Duodenal mucosa (tissue), 2 donors: Measurements from ENCODE around the gene MYD88.
A peak's percentile ranks its signal among the peaks of the same experiment; 100 is the strongest.

Experiments
- H3K27ac ChIP-seq: one replicate; pipeline ENCODE4 v1.7.0; 2013; ENCODE audit warnings: low read depth, low read length
- H3K27me3 ChIP-seq, 2 donors: one replicate each; pipeline ENCODE4 v1.7.0; 2013; ENCODE audit warnings: low read length in 2 of 2, control low read depth in 1 of 2; ENCODE audit not compliant: insufficient read depth in 2 of 2, control insufficient read depth in 1 of 2
- H3K36me3 ChIP-seq, 2 donors: one replicate each; pipeline ENCODE4 v1.7.0; 2013; ENCODE audit warnings: low read length in 2 of 2, control low read depth in 1 of 2; ENCODE audit not compliant: insufficient read depth in 2 of 2, control insufficient read depth in 1 of 2
- H3K4me1 ChIP-seq, 2 donors: one replicate each; pipeline ENCODE4 v1.7.0; 2013; ENCODE audit warnings: low read length in 2 of 2, control low read depth in 1 of 2; ENCODE audit not compliant: insufficient read depth in 2 of 2, control insufficient read depth in 1 of 2
- H3K4me3 ChIP-seq, 2 donors: one replicate each; pipeline ENCODE4 v1.7.0; 2013; ENCODE audit warnings: low read length in 2 of 2, low read depth in 1 of 2
- H3K9ac ChIP-seq, 2 donors: one replicate each; pipeline ENCODE4 v1.7.0; 2013; ENCODE audit warnings: low read length in 2 of 2, low read depth in 1 of 2
- H3K9me3 ChIP-seq, 2 donors: one replicate each; pipeline ENCODE4 v1.7.0; 2013; ENCODE audit warnings: low read length in 2 of 2, control low read depth in 1 of 2; ENCODE audit not compliant: control insufficient read depth in 1 of 2

MYD88 gene

DNA sequence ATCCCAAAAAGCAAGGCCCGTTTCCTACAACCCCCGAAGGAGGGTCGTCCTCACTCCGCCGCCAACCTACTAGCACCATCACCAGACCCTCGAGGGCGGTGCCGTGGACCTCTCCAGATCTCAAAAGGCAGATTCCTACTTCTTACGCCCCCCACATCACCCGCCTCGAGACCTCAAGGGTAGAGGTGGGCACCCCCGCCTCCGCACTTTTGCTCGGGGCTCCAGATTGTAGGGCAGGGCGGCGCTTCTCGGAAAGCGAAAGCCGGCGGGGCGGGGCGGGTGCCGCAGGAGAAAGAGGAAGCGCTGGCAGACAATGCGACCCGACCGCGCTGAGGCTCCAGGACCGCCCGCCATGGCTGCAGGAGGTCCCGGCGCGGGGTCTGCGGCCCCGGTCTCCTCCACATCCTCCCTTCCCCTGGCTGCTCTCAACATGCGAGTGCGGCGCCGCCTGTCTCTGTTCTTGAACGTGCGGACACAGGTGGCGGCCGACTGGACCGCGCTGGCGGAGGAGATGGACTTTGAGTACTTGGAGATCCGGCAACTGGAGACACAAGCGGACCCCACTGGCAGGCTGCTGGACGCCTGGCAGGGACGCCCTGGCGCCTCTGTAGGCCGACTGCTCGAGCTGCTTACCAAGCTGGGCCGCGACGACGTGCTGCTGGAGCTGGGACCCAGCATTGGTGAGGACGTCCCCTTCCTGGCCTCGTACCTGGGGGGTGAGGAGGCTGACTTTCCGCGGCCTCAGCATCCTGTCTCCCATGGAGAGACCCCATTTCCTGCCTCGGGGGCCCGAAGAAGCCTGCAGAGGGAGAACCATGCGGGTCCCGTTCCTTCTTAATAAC, at the start of gene MYD88:
Gene MYD88 (plus strand): TSS at position 313 of the 842 bp plus-strand sequence. CDS start 40 bp downstream, at position 353.
- Histone ChIP-seq H3K27ac (peak within 1 kb of the TSS; percentile 92), H3K4me3 (peak within 1 kb of the TSS; percentile 95), H3K4me1 (peaks cover 37 to 48% of the 10 kb centered on the region in 2 donors), H3K27me3 (no peaks in the 10 kb centered on the region), H3K9me3 (no peaks in the 10 kb centered on the region), H3K36me3 (peaks cover 19 to 31% of the 10 kb centered on the region in 2 donors), H3K9ac (peak within 1 kb of the TSS; percentile 90 to 98)

DNA sequence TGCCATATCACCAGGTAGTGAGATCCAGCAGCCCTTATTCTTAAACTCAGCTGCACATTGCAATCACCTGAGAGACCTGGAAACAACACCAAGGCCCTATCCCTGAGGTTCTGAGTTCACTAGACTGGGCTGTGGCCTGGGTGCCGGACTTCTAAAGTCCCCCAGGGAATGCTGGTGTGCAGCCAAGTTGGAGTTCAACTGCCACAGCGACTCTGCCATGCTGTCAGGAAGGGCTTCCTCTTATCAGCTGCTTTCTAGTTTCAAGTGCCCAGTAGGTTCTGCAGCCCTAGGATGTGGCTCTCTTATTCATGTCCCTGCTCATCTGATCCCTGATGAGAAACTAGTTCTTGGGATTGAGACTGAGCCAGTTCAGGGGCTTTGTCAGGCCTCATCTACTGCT, 49.3 kb upstream of the MYD88 start:
- Histone ChIP-seq H3K9me3 (peaks cover 0 to 4% of the 10 kb centered on the region in 2 donors), H3K4me1 (no peaks in the 10 kb centered on the region), H3K36me3 (no peaks in the 10 kb centered on the region), H3K27ac (no peak overlapping the region), H3K4me3 (no peak overlapping the region), H3K9ac (no peak overlapping the region), H3K27me3 (no peaks in the 10 kb centered on the region)

- Histone ChIP-seq H3K9me3 (no peaks in the 10 kb centered on the region), H3K4me1 (no peaks in the 10 kb centered on the region), H3K4me3 (no peak overlapping the region), H3K27ac (no peak overlapping the region), H3K27me3 (no peaks in the 10 kb centered on the region), H3K9ac (no peak overlapping the region), H3K36me3 (no peaks in the 10 kb centered on the region)
These were observed 48.0 kb upstream of the MYD88 start for GRCh38 chr3:38090453-38090852.

- Histone ChIP-seq H3K27me3 (peaks cover 0 to 3% of the 10 kb centered on the region in 2 donors), H3K27ac (no peak overlapping the region), H3K9me3 (no peaks in the 10 kb centered on the region), H3K4me1 (no peaks in the 10 kb centered on the region), H3K9ac (no peak overlapping the region), H3K36me3 (no peaks in the 10 kb centered on the region), H3K4me3 (no peak overlapping the region)
These were observed 43.5 kb upstream of the MYD88 start for GRCh38 chr3:38094999-38095398.

- Histone ChIP-seq H3K4me1 (no peaks in the 10 kb centered on the region), H3K9ac (no peak overlapping the region)
These were observed 42.6 kb upstream of the MYD88 start for GRCh38 chr3:38095669-38096483.

DNA sequence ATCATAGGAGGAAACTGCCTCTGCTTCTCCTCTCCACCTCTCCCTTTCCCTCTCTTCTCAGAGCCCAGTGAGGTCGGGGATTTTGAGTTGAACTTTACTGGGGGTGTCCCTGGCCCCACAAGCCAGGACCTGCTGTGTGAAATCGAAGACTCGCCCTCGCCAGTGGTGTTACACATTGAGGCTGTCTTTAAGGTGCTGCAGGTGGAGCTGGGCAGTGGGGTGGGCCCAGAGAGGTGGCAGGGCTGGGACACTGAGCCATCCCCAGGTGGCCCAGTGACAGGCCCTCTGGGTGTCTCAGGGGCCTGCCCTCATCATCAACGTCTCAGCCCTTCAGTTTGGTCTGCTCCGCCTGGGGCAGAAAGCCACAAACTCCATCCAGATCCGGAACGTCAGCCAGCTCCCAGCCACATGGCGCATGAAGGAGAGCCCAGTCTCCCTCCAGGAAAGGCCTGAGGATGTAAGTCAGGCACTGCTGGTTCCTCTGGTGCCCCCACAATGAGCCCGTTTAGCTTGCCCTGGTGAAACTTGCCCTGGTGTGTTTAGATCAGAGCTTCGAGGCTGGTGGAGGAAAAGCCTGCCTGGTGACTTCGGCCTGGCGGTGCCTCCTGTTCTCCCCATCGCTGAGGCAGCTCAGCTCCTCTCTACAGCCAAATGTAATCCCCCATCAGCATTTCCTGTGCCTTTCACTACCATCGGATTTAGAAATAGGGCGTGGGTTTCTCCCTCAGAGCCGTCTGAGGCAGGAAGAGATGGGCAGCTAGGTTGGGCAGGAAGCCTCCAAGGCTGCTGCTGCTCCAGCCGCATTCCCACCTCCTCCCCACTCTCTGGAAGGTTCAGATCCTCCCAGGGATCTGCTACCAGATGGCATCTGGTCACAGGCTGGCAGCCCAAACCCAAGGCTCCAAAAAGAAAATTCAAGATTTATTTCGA, 40.8 kb upstream of the MYD88 start:
- Histone ChIP-seq H3K27ac (no peak overlapping the region), H3K4me3 (no peak overlapping the region), H3K27me3 (peaks cover 0 to 3% of the 10 kb centered on the region in 2 donors), H3K36me3 (no peaks in the 10 kb centered on the region), H3K4me1 (no peaks in the 10 kb centered on the region), H3K9ac (no peak overlapping the region), H3K9me3 (no peaks in the 10 kb centered on the region)

More at GRCh38 chr3:38095669-38096483, 42.6 kb upstream of the MYD88 start:
- Histone ChIP-seq H3K4me3 (no peak overlapping the region), H3K27me3 (peaks cover 0 to 3% of the 10 kb centered on the region in 2 donors), H3K36me3 (no peaks in the 10 kb centered on the region), H3K9me3 (no peaks in the 10 kb centered on the region), H3K27ac (no peak overlapping the region)

DNA sequence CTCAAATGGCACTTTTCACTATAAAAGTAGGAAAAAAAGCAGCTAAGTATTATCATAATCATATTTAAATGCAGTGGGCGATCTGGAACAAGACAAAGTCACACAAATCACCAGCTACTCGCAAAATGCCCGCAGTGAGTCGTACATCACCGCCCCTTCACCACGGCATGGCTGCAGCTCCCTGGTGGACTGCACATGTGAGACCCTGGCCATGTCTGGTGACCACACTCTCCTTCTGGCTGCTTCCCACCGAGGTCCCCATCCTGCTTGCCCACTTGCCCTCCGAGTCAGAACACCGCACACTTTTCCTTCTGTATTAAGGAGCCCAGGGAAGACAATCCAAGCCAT, 40.1 kb upstream of the MYD88 start:
- H3K4me3 ChIP-seq, result no peak overlapping the region
- peaks cover 0 to 3% of the 10 kb centered on the region in 2 donors for H3K27me3 ChIP-seq
- no peaks in the 10 kb centered on the region for H3K9me3 ChIP-seq
- H3K36me3 ChIP-seq, result no peaks in the 10 kb centered on the region
- no peak overlapping the region for H3K9ac ChIP-seq
- H3K27ac ChIP-seq, result no peak overlapping the region
- H3K4me1 ChIP-seq, result no peaks in the 10 kb centered on the region

DNA sequence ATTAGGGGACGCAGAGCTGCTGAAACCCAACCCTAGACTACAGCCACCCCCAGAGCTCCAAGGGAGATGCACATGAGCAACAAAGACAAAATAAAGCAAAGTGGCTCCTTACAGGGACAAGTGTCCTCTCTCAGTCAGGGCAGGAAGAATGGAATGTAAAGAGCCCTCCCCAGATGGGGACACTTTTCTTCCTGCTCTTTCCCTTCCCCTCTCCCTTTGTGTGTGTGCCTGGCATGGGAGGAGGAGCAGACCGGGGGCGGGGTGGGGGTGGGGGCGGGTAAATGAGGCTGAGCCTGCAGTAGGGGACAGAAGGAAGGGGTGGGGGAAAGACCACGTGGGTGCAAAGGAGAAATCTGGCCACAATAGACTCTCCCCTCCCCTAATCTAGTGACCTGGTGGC, 38.9 kb upstream of the MYD88 start:
- Histone ChIP-seq H3K27me3 (peaks cover 0 to 3% of the 10 kb centered on the region in 2 donors), H3K9me3 (no peaks in the 10 kb centered on the region), H3K9ac (no peak overlapping the region), H3K4me3 (no peak overlapping the region), H3K36me3 (no peaks in the 10 kb centered on the region), H3K4me1 (no peaks in the 10 kb centered on the region), H3K27ac (no peak overlapping the region)

- Histone ChIP-seq H3K9me3 (no peaks in the 10 kb centered on the region), H3K9ac (no peak overlapping the region), H3K4me3 (no peak overlapping the region), H3K27ac (no peak overlapping the region), H3K4me1 (no peaks in the 10 kb centered on the region), H3K36me3 (no peaks in the 10 kb centered on the region), H3K27me3 (peaks cover 0 to 3% of the 10 kb centered on the region in 2 donors)
These were observed 38.0 kb upstream of the MYD88 start for GRCh38 chr3:38100498-38100897.
